Esophagus (tissue), 2 donors: ENCODE data around the gene NAP1L4. TPM values are rescaled to one million over a fixed set of nuclear protein-coding genes. Genes with fewer than 3 reads are reported as not detected.

Source experiments
- H3K27ac ChIP-seq, 2 donors: one replicate each; pipeline ENCODE4 v1.5.1; 2013; ENCODE audit warnings: low read depth in 2 of 2, mild to moderate bottlenecking in 2 of 2, inconsistent platforms in 1 of 2, low read length in 1 of 2, moderate library complexity in 1 of 2
- H3K27me3 ChIP-seq, 2 donors: one replicate each; pipeline ENCODE4 v1.6.1; 2013; ENCODE audit warnings: low read length in 2 of 2, control low read depth in 1 of 2, mild to moderate bottlenecking in 1 of 2; ENCODE audit not compliant: insufficient read depth in 2 of 2, control insufficient read depth in 1 of 2
- H3K36me3 ChIP-seq, 2 donors: one replicate each; pipeline ENCODE4 v1.6.1; 2013; ENCODE audit warnings: low read length in 1 of 2; ENCODE audit not compliant: control insufficient read depth in 2 of 2, insufficient read depth in 2 of 2
- H3K4me1 ChIP-seq, 2 donors: one replicate each; pipeline ENCODE4 v1.6.1; 2013; ENCODE audit warnings: low read length in 1 of 2; ENCODE audit not compliant: control insufficient read depth in 2 of 2, insufficient read depth in 2 of 2
- H3K4me3 ChIP-seq, 2 donors: one replicate each; pipeline ENCODE4 v1.5.1; 2013; ENCODE audit warnings: low read length in 2 of 2, mild to moderate bottlenecking in 2 of 2, low read depth in 1 of 2, moderate library complexity in 1 of 2
- H3K9me3 ChIP-seq, 2 donors: one replicate each; pipeline ENCODE4 v1.6.1; 2013; ENCODE audit warnings: mild to moderate bottlenecking in 2 of 2, low read depth in 1 of 2, low read length in 1 of 2, moderate library complexity in 1 of 2; ENCODE audit not compliant: control insufficient read depth in 2 of 2, insufficient read depth in 1 of 2
- WGBS, 2 donors: extraction: QIAGEN DNeasy Blood & Tissue Kit; methylation state at CpG; one replicate each; pipeline ENCODE4 v1.1.7; 2013; 5-methylcytosine and 5-hydroxymethylcytosine counted together
- polyA plus RNA-seq, 2 donors: library from polyadenylated mRNA; stranded (reverse); fragments of 200-250 nt; gene quantifications; one replicate each; pipeline ENCODE4 v1.2.3, GENCODE V29; 2013
- donor health status: healthy with polysubstance abuse.
- donor health status: Bipolar disorder and iron deficiency.

Gene NAP1L4
- polyA plus RNA-seq, 2 donors: 66.0 to 68.6 TPM

- 93 to 94% methylated on average over 3 of the region's 3 CpGs for WGBS, 2 donors
- Histone ChIP-seq H3K4me1 (no peaks in the 10 kb centered on the region), H3K9me3 (no peaks in the 10 kb centered on the region), H3K4me3 (no peak overlapping the region), H3K36me3 (peaks cover 22 to 27% of the 10 kb centered on the region in 2 donors), H3K27me3 (no peaks in the 10 kb centered on the region), H3K27ac (no peak overlapping the region)
These were observed 17.9 kb downstream of the NAP1L4 start for GRCh38 chr11:2974272-2974671.

GRCh38 chr11:2968341-2968900, 23.7 kb downstream of the NAP1L4 start:
- no peak overlapping the region for H3K4me3 ChIP-seq
- no peaks in the 10 kb centered on the region for H3K4me1 ChIP-seq
- peaks cover 27 to 41% of the 10 kb centered on the region in 2 donors for H3K36me3 ChIP-seq
- no peaks in the 10 kb centered on the region for H3K27me3 ChIP-seq
- 75 to 80% methylated on average over 6 of the region's 6 CpGs for whole genome bisulfite sequencing, 2 donors
- H3K9me3 ChIP-seq: no peaks in the 10 kb centered on the region
- H3K27ac ChIP-seq: no peak overlapping the region

- no peak overlapping the region for H3K4me3 ChIP-seq
- 81 to 86% methylated on average over 4 of the region's 4 CpGs for WGBS, 2 donors
- H3K36me3 ChIP-seq: peaks cover 23 to 44% of the 10 kb centered on the region in 2 donors
- H3K27ac ChIP-seq: no peak overlapping the region
- no peaks in the 10 kb centered on the region for H3K9me3 ChIP-seq
- no peaks in the 10 kb centered on the region for H3K4me1 ChIP-seq
- no peaks in the 10 kb centered on the region for H3K27me3 ChIP-seq
These were observed 27.3 kb downstream of the NAP1L4 start for GRCh38 chr11:2964782-2965181.

GRCh38 chr11:2963761-2964160, 28.4 kb downstream of the NAP1L4 start:
- WGBS, 2 donors: 93 to 94% methylated on average over 6 of the region's 6 CpGs

GRCh38 chr11:2963112-2963754, 28.9 kb downstream of the NAP1L4 start:
- H3K9me3 ChIP-seq: no peaks in the 10 kb centered on the region
- H3K4me3 ChIP-seq: no peak overlapping the region
- no peak overlapping the region for H3K27ac ChIP-seq
- peaks cover 22 to 43% of the 10 kb centered on the region in 2 donors for H3K36me3 ChIP-seq
- H3K4me1 ChIP-seq: no peaks in the 10 kb centered on the region
- WGBS, 2 donors: 71 to 82% methylated on average over 7 of the region's 7 CpGs
- H3K27me3 ChIP-seq: no peaks in the 10 kb centered on the region

More at GRCh38 chr11:2963761-2964160, 28.4 kb downstream of the NAP1L4 start:
- Histone ChIP-seq H3K4me3 (no peak overlapping the region), H3K36me3 (peaks cover 18 to 42% of the 10 kb centered on the region in 2 donors), H3K27me3 (no peaks in the 10 kb centered on the region), H3K9me3 (no peaks in the 10 kb centered on the region), H3K27ac (no peak overlapping the region), H3K4me1 (no peaks in the 10 kb centered on the region)

GRCh38 chr11:2961080-2961479, 31.0 kb downstream of the NAP1L4 start:
- H3K27ac ChIP-seq: no peak overlapping the region
- 62 to 64% methylated on average over 5 of the region's 5 CpGs for WGBS, 2 donors
- H3K9me3 ChIP-seq: no peaks in the 10 kb centered on the region
- no peak overlapping the region for H3K4me3 ChIP-seq
- H3K27me3 ChIP-seq: no peaks in the 10 kb centered on the region
- no peaks in the 10 kb centered on the region for H3K4me1 ChIP-seq
- peaks cover 21 to 45% of the 10 kb centered on the region in 2 donors for H3K36me3 ChIP-seq

- Histone ChIP-seq H3K27me3 (no peaks in the 10 kb centered on the region), H3K4me1 (no peaks in the 10 kb centered on the region), H3K36me3 (peaks cover 21 to 42% of the 10 kb centered on the region in 2 donors), H3K27ac (no peak overlapping the region), H3K4me3 (no peak overlapping the region), H3K9me3 (no peaks in the 10 kb centered on the region)
- 93 to 95% methylated on average over 7 of the region's 7 CpGs for whole genome bisulfite sequencing, 2 donors
These were observed 32.0 kb downstream of the NAP1L4 start for GRCh38 chr11:2960139-2960538.

- H3K36me3 ChIP-seq: peaks cover 13 to 33% of the 10 kb centered on the region in 2 donors
- no peaks in the 10 kb centered on the region for H3K27me3 ChIP-seq
- 71 to 75% methylated on average over 3 of the region's 3 CpGs for WGBS, 2 donors
- no peaks in the 10 kb centered on the region for H3K9me3 ChIP-seq
- H3K4me3 ChIP-seq: no peak overlapping the region
- no peak overlapping the region for H3K27ac ChIP-seq
- no peaks in the 10 kb centered on the region for H3K4me1 ChIP-seq
These were observed 33.9 kb downstream of the NAP1L4 start for GRCh38 chr11:2958251-2958650.

- Histone ChIP-seq H3K4me1 (no peaks in the 10 kb centered on the region), H3K36me3 (peaks cover 19 to 43% of the 10 kb centered on the region in 2 donors), H3K27ac (no peak overlapping the region), H3K27me3 (no peaks in the 10 kb centered on the region), H3K9me3 (no peaks in the 10 kb centered on the region), H3K4me3 (no peak overlapping the region)
- 79 to 86% methylated on average over 6 of the region's 6 CpGs for WGBS, 2 donors
These were observed 36.1 kb downstream of the NAP1L4 start for GRCh38 chr11:2955906-2956476.
